HuH-7.5 (cell line): ENCODE results near the gene PDLIM5.

Experiments used
- DNase-seq: peaks from one replicate; pipeline ENCODE4 v3.0.0; 2011; ENCODE audit warnings: low spot score

The PDLIM5 gene

GRCh38 chr4:94701631-94702300 lies 250.0 kb downstream of the PDLIM5 start:
- no peak for DNase-seq

- no peak for DNase-seq
Observed at GRCh38 chr4:94711635-94712034, 259.9 kb downstream of the PDLIM5 start.

DNA sequence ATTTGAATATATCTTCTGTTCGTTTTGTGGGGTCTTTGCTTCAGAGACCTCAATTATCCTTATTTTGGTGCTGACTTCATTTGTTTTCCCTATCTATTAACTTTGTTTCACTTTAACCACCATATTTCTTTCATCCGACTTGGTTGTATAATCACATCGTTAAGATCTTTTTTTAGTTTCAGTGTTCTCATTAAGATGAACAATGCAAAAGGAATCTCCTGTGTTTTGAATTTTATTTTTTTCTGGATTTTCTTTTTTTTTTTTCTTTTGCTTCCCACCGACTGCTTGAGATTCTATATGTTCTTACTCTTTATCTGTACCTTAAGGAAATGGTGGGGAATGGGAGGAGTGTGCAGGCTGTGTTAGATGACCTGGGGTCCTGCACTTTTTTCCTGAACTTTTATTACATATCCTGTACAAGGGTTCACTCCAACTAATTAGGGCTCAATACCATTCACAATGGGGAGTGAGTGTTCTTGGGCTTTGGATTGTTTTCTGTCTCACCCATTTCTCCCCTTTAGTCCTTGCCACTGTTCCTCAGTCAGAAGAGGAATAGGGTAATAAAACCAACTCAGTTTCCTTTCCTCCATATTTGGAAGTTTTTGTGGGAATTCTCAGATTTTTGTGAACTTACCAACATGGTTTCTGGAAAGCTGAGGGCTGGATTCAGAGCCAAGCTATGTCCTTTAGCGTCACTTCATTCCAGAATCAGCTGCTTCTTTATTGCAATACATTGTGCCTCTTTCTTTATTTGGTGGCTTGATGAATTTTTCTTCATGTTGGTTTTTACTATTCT lies 262.8 kb downstream of the PDLIM5 start:
- no peak for DNase-seq

DNA sequence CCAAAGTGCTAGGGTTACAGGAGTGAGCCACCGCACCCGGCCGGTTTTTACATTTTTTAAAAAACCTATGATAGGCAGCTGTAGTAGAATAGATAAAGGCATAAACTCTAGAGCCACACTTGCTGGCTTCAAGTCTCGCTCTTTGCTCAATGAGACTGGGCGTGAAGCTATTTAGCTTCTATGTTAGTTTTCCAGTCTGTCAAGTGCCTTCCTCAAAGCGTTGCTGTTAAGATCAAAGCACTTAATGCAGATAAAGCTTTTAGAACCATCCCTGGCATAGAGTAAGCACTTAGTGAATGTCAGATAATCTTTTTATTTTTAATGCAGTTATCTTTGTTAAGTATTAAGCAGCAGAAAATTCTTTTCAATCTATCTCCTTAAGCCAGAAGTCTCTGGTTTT lies 264.0 kb downstream of the PDLIM5 start:
- no peak for DNase-seq
